GM23338 (cell line): ENCODE measurements around the gene ANKRD37. TPM values are rescaled to one million over a fixed set of nuclear protein-coding genes. Genes with fewer than 3 reads are reported as not detected.

Source experiments
- ATAC-seq: fragments of 200-7000 bp; cut with Tn5 transposase; 3 replicates; pipeline ENCODE4 v1.9.1; 2020
- DNase-seq: peaks from one replicate; pipeline ENCODE4 v3.0.0-alpha.2; 2015; ENCODE audit warnings: low spot score
- H2AFZ ChIP-seq: fragments of 200-600 bp; sonication (generic); 2 replicates; pipeline ENCODE4 v1.8.0; 2016; ENCODE audit warnings: antibody characterized with exemption, mild to moderate bottlenecking, moderate library complexity
- H3F3A ChIP-seq: fragments of 200-600 bp; sonication (generic); replicated peaks from 2 replicates; pipeline ENCODE4 v1.8.0; 2017; ENCODE audit warnings: antibody characterized with exemption, mixed run types, low read depth
- H3K27ac ChIP-seq: fragments of 200-600 bp; sonication (generic); 2 replicates; pipeline ENCODE4 v1.6.1; 2016; ENCODE audit warnings: low read depth
- H3K27me3 ChIP-seq: fragments of 200-600 bp; sonication (generic); 2 replicates; pipeline ENCODE4 v1.8.0; 2016; ENCODE audit warnings: mild to moderate bottlenecking, mixed run types, moderate library complexity; ENCODE audit not compliant: insufficient read depth
- H3K36me3 ChIP-seq: fragments of 200-600 bp; sonication (generic); 2 replicates; pipeline ENCODE4 v1.8.0; 2016; ENCODE audit warnings: mild to moderate bottlenecking; ENCODE audit not compliant: insufficient read depth
- H3K4me1 ChIP-seq: fragments of 200-600 bp; sonication (generic); 2 replicates; pipeline ENCODE4 v1.8.0; 2016; ENCODE audit warnings: mild to moderate bottlenecking, moderate library complexity; ENCODE audit not compliant: insufficient read depth
- H3K4me2 ChIP-seq: fragments of 200-600 bp; sonication (generic); 2 replicates; pipeline ENCODE4 v1.7.1; 2017; ENCODE audit warnings: mixed run types
- H3K4me3 ChIP-seq: fragments of 200-600 bp; sonication (generic); 2 replicates; pipeline ENCODE4 v1.6.1; 2016; ENCODE audit warnings: mixed run types
- H3K79me2 ChIP-seq: fragments of 200-600 bp; sonication (generic); replicated peaks from 2 replicates; pipeline ENCODE4 v1.8.0; 2017; ENCODE audit warnings: mild to moderate bottlenecking; ENCODE audit not compliant: insufficient read depth
- H3K9me2 ChIP-seq: fragments of 200-600 bp; sonication (generic); 2 replicates; pipeline ENCODE4 v1.8.0; 2017; ENCODE audit not compliant: insufficient read depth
- H4K20me1 ChIP-seq: fragments of 200-600 bp; sonication (generic); replicated peaks from 2 replicates; pipeline ENCODE4 v1.8.0; 2017; ENCODE audit warnings: mild to moderate bottlenecking; ENCODE audit not compliant: insufficient read depth
- H3K27ac Mint-ChIP-seq: 2 replicates; pipeline ENCODE4 v1.8.0; 2020; ENCODE audit warnings: inconsistent platforms, mild to moderate bottlenecking, moderate library complexity, mixed read lengths
- H3K27me3 Mint-ChIP-seq: 3 replicates; pipeline ENCODE4 v1.8.0; 2022; ENCODE audit warnings: low read depth, mild to moderate bottlenecking, moderate library complexity, mixed read lengths, inconsistent platforms; ENCODE audit not compliant: insufficient read depth, poor library complexity
- H3K36me3 Mint-ChIP-seq: 3 replicates; pipeline ENCODE4 v1.8.0; 2021; ENCODE audit warnings: low read depth, mild to moderate bottlenecking, inconsistent platforms, moderate library complexity, mixed read lengths
- H3K4me1 Mint-ChIP-seq: 3 replicates; pipeline ENCODE4 v1.8.0; 2020; ENCODE audit warnings: mild to moderate bottlenecking, inconsistent platforms, mixed read lengths
- H3K4me3 Mint-ChIP-seq: 3 replicates; pipeline ENCODE4 v1.8.0; 2021; ENCODE audit warnings: moderate library complexity, mild to moderate bottlenecking, inconsistent platforms, mixed read lengths
- H3K9me3 Mint-ChIP-seq: 3 replicates; pipeline ENCODE4 v1.8.0; 2020; ENCODE audit warnings: moderate library complexity, mild to moderate bottlenecking, inconsistent platforms, mixed read lengths
- CREB1 ChIP-seq: fragments of 250-450 bp; sonication (Bioruptor Pico); IDR thresholded peaks from 2 replicates; pipeline ENCODE4 v1.5.0; 2020; ENCODE audit warnings: low read depth, mild to moderate bottlenecking, moderate library complexity
- CTCF ChIP-seq, 2 experiments: fragments of 200-600 bp in 1 of 2; sonication (generic) in 1 of 2; conservative IDR thresholded peaks; 2 replicates each; pipeline versions ENCODE4 v1.5.1 to v1.6.1; 2016 to 2017; ENCODE audit warnings: antibody characterized with exemption in 2 of 2, low read depth in 2 of 2, mild to moderate bottlenecking in 2 of 2, moderate library complexity in 1 of 2
- ETS1 ChIP-seq: IDR thresholded peaks from 2 replicates; pipeline ENCODE4 v1.6.1; 2016; ENCODE audit warnings: antibody characterized with exemption
- EZH2phosphoT487 ChIP-seq: fragments of 200-600 bp; sonication (generic); IDR thresholded peaks from one replicate; pipeline ENCODE4 v1.8.1; 2018; ENCODE audit warnings: antibody characterized with exemption; ENCODE audit not compliant: unreplicated experiment
- JUNB ChIP-seq: IDR thresholded peaks from one replicate; pipeline ENCODE4 v1.6.1; 2016; ENCODE audit warnings: antibody characterized with exemption; ENCODE audit not compliant: unreplicated experiment
- NANOG ChIP-seq: IDR thresholded peaks from 2 replicates; pipeline ENCODE4 v1.6.1; 2016; ENCODE audit warnings: antibody characterized with exemption, borderline replicate concordance
- POLR2AphosphoS5 ChIP-seq: IDR thresholded peaks from 2 replicates; pipeline ENCODE4 v1.6.1; 2016; ENCODE audit warnings: antibody characterized with exemption, low read depth
- REST ChIP-seq: IDR thresholded peaks from one replicate; pipeline ENCODE4 v1.6.1; 2018; ENCODE audit warnings: antibody characterized with exemption; ENCODE audit not compliant: unreplicated experiment
- STAT1 ChIP-seq: IDR thresholded peaks from one replicate; pipeline ENCODE4 v1.6.1; 2016; ENCODE audit warnings: antibody characterized with exemption; ENCODE audit not compliant: unreplicated experiment
- ZNF114 ChIP-seq: fragments of 250-450 bp; sonication (Bioruptor Pico); IDR thresholded peaks from 2 replicates; pipeline ENCODE4 v1.5.0; 2020; ENCODE audit warnings: mild to moderate bottlenecking, moderate library complexity
- ZNF331 ChIP-seq: fragments of 250-450 bp; sonication (Bioruptor Pico); IDR thresholded peaks from 2 replicates; pipeline ENCODE4 v1.5.0; 2020; ENCODE audit warnings: low read depth, mild to moderate bottlenecking, moderate library complexity
- polyA plus RNA-seq: library from polyadenylated mRNA; unstranded; fragments of >200 nt; fragmentation: Nextera tagmentation; extraction: Ambion mirVana; gene quantifications from 2 replicates; pipeline ENCODE4 v1.2.1, GENCODE V29; 2016
- total RNA-seq: library from RNA; depleted of rRNA; stranded (reverse); fragments of >200 nt; shearing (Covaris generic); gene quantifications from 2 replicates; pipeline ENCODE4 v1.2.3, GENCODE V29; 2014

ANKRD37 gene
- total and polyA plus RNA-seq, 2 experiments from 2014 or later = 1.8 to 4.9 TPM

GRCh38 chr4:185408432-185408831 lies 11.8 kb downstream of the ANKRD37 start:
- no peaks in the 10 kb centered on the region for H3K27me3 ChIP-seq
- H3K4me3 ChIP-seq = no peak overlapping the region
- no peak for DNase-seq
- Mint-ChIP-seq H3K27ac (no peak overlapping the region), H3K36me3 (peaks cover 25% of the 10 kb centered on the region), H3K4me3 (no peak overlapping the region), H3K9me3 (peaks cover 5% of the 10 kb centered on the region; the same call in 1 of the 3 replicates), H3K27me3 (no peaks in the 10 kb centered on the region), H3K4me1 (no peaks in the 10 kb centered on the region)
- H3F3A ChIP-seq = no peaks in the 10 kb centered on the region
- H3K4me2 ChIP-seq = no peak overlapping the region
- H3K79me2 ChIP-seq = no peaks in the 10 kb centered on the region
- no peaks in the 10 kb centered on the region for H3K4me1 ChIP-seq
- no peak for ATAC-seq
- H3K36me3 ChIP-seq = no peaks in the 10 kb centered on the region; the same call in 1 of the 2 replicates
- no peak overlapping the region for H2AFZ ChIP-seq
- TF ChIP-seq NANOG = no peak
- TF ChIP-seq REST = no peak
- TF ChIP-seq EZH2phosphoT487 = no peak
- TF ChIP-seq CREB1 (CRISPR knock-in tag) = no peak
- TF ChIP-seq ETS1 = no peak
- TF ChIP-seq ZNF331 (CRISPR knock-in tag) = no peak
- TF ChIP-seq STAT1 = no peak
- TF ChIP-seq CTCF (conservative IDR thresholded peaks at IDR 0.05; ENCODE audit: low read depth in 2 of 2) = no peak
- no peak for TF ChIP-seq POLR2AphosphoS5
- TF ChIP-seq ZNF114 (CRISPR knock-in tag) = no peak
- TF ChIP-seq JUNB = no peak
- H4K20me1 ChIP-seq = no peaks in the 10 kb centered on the region
- no peaks in the 10 kb centered on the region for H3K9me2 ChIP-seq
- no peak overlapping the region for H3K27ac ChIP-seq
